WTC11 (cell line): Measurements from ENCODE around the gene VTI1A.

Experiments
- CREB1 ChIP-seq: sonication (generic); formaldehyde crosslinking; IDR thresholded peaks from 2 replicates; pipeline ENCODE4 v1.8.0; 2023; ENCODE audit warnings: mild to moderate bottlenecking, missing genetic modification reagents
- CREM ChIP-seq: sonication (generic); formaldehyde crosslinking; IDR thresholded peaks from 2 replicates; pipeline ENCODE4 v1.8.1; 2022; ENCODE audit warnings: mild to moderate bottlenecking, missing genetic modification reagents, moderate library complexity
- CTCF ChIP-seq: fragments of 200-600 bp; IDR thresholded peaks from 2 replicates; pipeline ENCODE4 v1.8.0; 2022; ENCODE audit warnings: antibody characterized with exemption
- E2F4 ChIP-seq: sonication (generic); formaldehyde crosslinking; IDR thresholded peaks from 2 replicates; pipeline ENCODE4 v1.8.1; 2022; ENCODE audit warnings: low read depth, mild to moderate bottlenecking, moderate library complexity, missing genetic modification reagents, borderline replicate concordance
- ESRRA ChIP-seq: sonication (generic); formaldehyde crosslinking; IDR thresholded peaks from 2 replicates; pipeline ENCODE4 v1.8.1; 2022; ENCODE audit warnings: mild to moderate bottlenecking, missing genetic modification reagents, borderline replicate concordance
- ETV6 ChIP-seq: sonication (generic); formaldehyde crosslinking; IDR thresholded peaks from 2 replicates; pipeline ENCODE4 v1.8.1; 2022; ENCODE audit warnings: mild to moderate bottlenecking, missing genetic modification reagents
- FOXP1 ChIP-seq: sonication (generic); formaldehyde crosslinking; IDR thresholded peaks from 2 replicates; pipeline ENCODE4 v1.8.0; 2022; ENCODE audit warnings: missing genetic modification reagents, mild to moderate bottlenecking, moderate library complexity, borderline replicate concordance
- HMGXB4 ChIP-seq: sonication (generic); formaldehyde crosslinking; IDR thresholded peaks from 2 replicates; pipeline ENCODE4 v1.8.1; 2023; ENCODE audit warnings: mild to moderate bottlenecking, moderate library complexity, missing genetic modification reagents
- MLX ChIP-seq: sonication (generic); formaldehyde crosslinking; IDR thresholded peaks from 2 replicates; pipeline ENCODE4 v1.8.1; 2023; ENCODE audit warnings: mild to moderate bottlenecking, missing genetic modification reagents, moderate library complexity
- MXD4 ChIP-seq: fragments of 250-450 bp; sonication (Bioruptor Pico); IDR thresholded peaks from 2 replicates; pipeline ENCODE4 v1.8.0; 2021; ENCODE audit warnings: mild to moderate bottlenecking, moderate library complexity, borderline replicate concordance
- RELA ChIP-seq: sonication (generic); formaldehyde crosslinking; IDR thresholded peaks from 2 replicates; pipeline ENCODE4 v1.8.1; 2022; ENCODE audit warnings: missing genetic modification reagents, mild to moderate bottlenecking, borderline replicate concordance
- SP1 ChIP-seq: sonication (generic); formaldehyde crosslinking; conservative IDR thresholded peaks from 2 replicates; pipeline ENCODE4 v1.8.1; 2022; ENCODE audit warnings: missing genetic modification reagents
- USF2 ChIP-seq: sonication (generic); formaldehyde crosslinking; IDR thresholded peaks from 2 replicates; pipeline ENCODE4 v1.8.1; 2023; ENCODE audit warnings: mild to moderate bottlenecking, missing genetic modification reagents, moderate library complexity
- ZNF416 ChIP-seq: fragments of 250-450 bp; sonication (Bioruptor Pico); IDR thresholded peaks from 2 replicates; pipeline ENCODE4 v1.9.0; 2021; ENCODE audit warnings: mild to moderate bottlenecking, inconsistent platforms

- TF ChIP-seq CTCF, result no peak
- no peak for TF ChIP-seq E2F4
- TF ChIP-seq ZNF416 (CRISPR knock-in tag), result no peak
- TF ChIP-seq SP1 (CRISPR knock-in tag), result no peak
- TF ChIP-seq CREM (CRISPR knock-in tag), result no peak
- no peak for TF ChIP-seq FOXP1 (CRISPR knock-in tag)
- no peak for TF ChIP-seq ETV6 (CRISPR knock-in tag)
- no peak for TF ChIP-seq CREB1 (CRISPR knock-in tag)
- no peak for TF ChIP-seq USF2
- no peak for TF ChIP-seq MXD4 (CRISPR knock-in tag)
- no peak for TF ChIP-seq HMGXB4 (CRISPR knock-in tag)
- TF ChIP-seq RELA, result no peak
- TF ChIP-seq ESRRA (CRISPR knock-in tag), result no peak
- no peak for TF ChIP-seq MLX
These were observed 297.4 kb downstream of the VTI1A start for GRCh38 chr10:112744181-112745096.
